ENCODE results near the gene OBSCN. TPM values are rescaled to one million over a fixed set of nuclear protein-coding genes. Genes with fewer than 3 reads are reported as not detected.

OBSCN gene
- total RNA-seq, 1 experiment from 2014 or later = 33.3 TPM

GRCh38 chr1:228341450-228341813 is 133.6 kb downstream of the OBSCN start:
- Histone ChIP-seq H3K27ac (ENCODE audit: insufficient read length, low read depth, low read length) (no peak overlapping the region), H3K27me3 (ENCODE audit: insufficient read depth, low read length) (no peaks in the 10 kb centered on the region), H3K23me2 (ENCODE audit: insufficient read length, low read depth, low read length, poor library complexity, severe bottlenecking) (no peaks in the 10 kb centered on the region), H2BK120ac (ENCODE audit: low read depth, low read length, poor library complexity, severe bottlenecking) (no peak overlapping the region), H3K14ac (ENCODE audit: insufficient read depth, low read length) (no peak overlapping the region), H4K8ac (replicated peaks; ENCODE audit: insufficient read length, low read depth, low read length) (no peak overlapping the region), H4K91ac (ENCODE audit: insufficient read length, low read depth, low read length) (no peak overlapping the region), H3K79me2 (ENCODE audit: insufficient read depth, low read length) (no peaks in the 10 kb centered on the region), H4K20me1 (ENCODE audit: control insufficient read depth, insufficient read depth, insufficient read length) (no peaks in the 10 kb centered on the region), H2BK15ac (ENCODE audit: low read depth, low read length) (no peak overlapping the region), H4K5ac (ENCODE audit: insufficient read length, low read depth, low read length) (no peak overlapping the region), H3K9me3 (ENCODE audit: control insufficient read depth, low read depth, low read length) (peaks cover 6% of the 10 kb centered on the region), H2AFZ (ENCODE audit: low read length) (no peak overlapping the region), H2BK20ac (ENCODE audit: low read depth, low read length, poor library complexity, severe bottlenecking) (no peak overlapping the region), H3K79me1 (ENCODE audit: insufficient read depth, low read depth, low read length, poor library complexity, severe bottlenecking) (no peaks in the 10 kb centered on the region), H3K9ac (ENCODE audit: extremely low read depth, insufficient read length, low read length) (no peak overlapping the region), H3K4me1 (ENCODE audit: insufficient read depth, low read length) (no peaks in the 10 kb centered on the region), H2BK5ac (ENCODE audit: insufficient read length, low read length) (no peak overlapping the region), H3K4me2 (ENCODE audit: insufficient read depth, insufficient read length, low read length) (no peak overlapping the region), H3K56ac (ENCODE audit: insufficient read length, low read depth, low read length) (no peak overlapping the region), H3K4ac (ENCODE audit: low read depth, low read length) (no peak overlapping the region), H3T11ph (ENCODE audit: low read length) (no peak overlapping the region), H2AK5ac (ENCODE audit: insufficient read length, low read length) (no peak overlapping the region), H3K23ac (ENCODE audit: insufficient read length, low read depth, low read length) (no peak overlapping the region), H3K18ac (ENCODE audit: insufficient read length, low read depth, low read length) (no peak overlapping the region), H2BK12ac (ENCODE audit: insufficient read length, low read depth, low read length) (no peak overlapping the region)
- Mint-ChIP-seq H3K4me1 (no peaks in the 10 kb centered on the region), H3K4me3 (no peak overlapping the region), H3K9me3 (peaks cover 0 to 4% of the 10 kb centered on the region in 2 experiments; a peak in 1 of 5 replicates), H3K27me3 (ENCODE audit: low read depth) (no peaks in the 10 kb centered on the region), H3K36me3 (ENCODE audit: insufficient read depth in 1 of 3, low read depth in 3 of 3) (peaks cover 20 to 30% (median 30%) of the 10 kb centered on the region in 3 experiments; a peak in 6 of 7 replicates), H3K27ac (no peak overlapping the region)
- TF ChIP-seq, protein P1, sequence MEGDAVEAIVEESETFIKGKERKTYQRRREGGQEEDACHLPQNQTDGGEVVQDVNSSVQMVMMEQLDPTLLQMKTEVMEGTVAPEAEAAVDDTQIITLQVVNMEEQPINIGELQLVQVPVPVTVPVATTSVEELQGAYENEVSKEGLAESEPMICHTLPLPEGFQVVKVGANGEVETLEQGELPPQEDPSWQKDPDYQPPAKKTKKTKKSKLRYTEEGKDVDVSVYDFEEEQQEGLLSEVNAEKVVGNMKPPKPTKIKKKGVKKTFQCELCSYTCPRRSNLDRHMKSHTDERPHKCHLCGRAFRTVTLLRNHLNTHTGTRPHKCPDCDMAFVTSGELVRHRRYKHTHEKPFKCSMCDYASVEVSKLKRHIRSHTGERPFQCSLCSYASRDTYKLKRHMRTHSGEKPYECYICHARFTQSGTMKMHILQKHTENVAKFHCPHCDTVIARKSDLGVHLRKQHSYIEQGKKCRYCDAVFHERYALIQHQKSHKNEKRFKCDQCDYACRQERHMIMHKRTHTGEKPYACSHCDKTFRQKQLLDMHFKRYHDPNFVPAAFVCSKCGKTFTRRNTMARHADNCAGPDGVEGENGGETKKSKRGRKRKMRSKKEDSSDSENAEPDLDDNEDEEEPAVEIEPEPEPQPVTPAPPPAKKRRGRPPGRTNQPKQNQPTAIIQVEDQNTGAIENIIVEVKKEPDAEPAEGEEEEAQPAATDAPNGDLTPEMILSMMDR (conservative IDR thresholded peaks at IDR 0.05) = no peak
- no CpG with 5 or more reads among the region's 17 CpGs for WGBS (ENCODE audit: extremely low coverage, insufficient read length, low lambda C conversion rate)
- DNase-seq = no peak

Measured in H9 (cell line).